Measurements from ENCODE around the gene SHOC2.

DNA sequence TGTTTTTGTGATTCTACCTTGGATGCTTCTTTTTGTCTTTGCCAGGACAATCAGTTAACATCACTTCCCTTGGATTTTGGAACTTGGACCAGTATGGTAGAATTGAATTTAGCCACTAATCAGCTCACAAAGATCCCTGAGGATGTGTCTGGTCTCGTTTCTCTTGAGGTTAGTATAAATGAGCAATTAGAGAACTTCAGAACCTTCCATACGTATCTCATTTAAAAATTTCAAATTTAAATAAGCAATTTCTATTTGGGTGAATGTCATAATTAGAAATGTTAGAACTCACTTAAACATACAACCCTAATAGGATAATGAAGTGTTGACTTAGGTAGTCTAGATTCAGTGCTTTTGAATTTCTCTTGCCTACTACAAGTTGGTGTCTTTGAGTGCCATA, 88.1 kb downstream of the SHOC2 start:
- TF ChIP-seq, protein P1, sequence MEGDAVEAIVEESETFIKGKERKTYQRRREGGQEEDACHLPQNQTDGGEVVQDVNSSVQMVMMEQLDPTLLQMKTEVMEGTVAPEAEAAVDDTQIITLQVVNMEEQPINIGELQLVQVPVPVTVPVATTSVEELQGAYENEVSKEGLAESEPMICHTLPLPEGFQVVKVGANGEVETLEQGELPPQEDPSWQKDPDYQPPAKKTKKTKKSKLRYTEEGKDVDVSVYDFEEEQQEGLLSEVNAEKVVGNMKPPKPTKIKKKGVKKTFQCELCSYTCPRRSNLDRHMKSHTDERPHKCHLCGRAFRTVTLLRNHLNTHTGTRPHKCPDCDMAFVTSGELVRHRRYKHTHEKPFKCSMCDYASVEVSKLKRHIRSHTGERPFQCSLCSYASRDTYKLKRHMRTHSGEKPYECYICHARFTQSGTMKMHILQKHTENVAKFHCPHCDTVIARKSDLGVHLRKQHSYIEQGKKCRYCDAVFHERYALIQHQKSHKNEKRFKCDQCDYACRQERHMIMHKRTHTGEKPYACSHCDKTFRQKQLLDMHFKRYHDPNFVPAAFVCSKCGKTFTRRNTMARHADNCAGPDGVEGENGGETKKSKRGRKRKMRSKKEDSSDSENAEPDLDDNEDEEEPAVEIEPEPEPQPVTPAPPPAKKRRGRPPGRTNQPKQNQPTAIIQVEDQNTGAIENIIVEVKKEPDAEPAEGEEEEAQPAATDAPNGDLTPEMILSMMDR (conservative IDR thresholded peaks at IDR 0.05 in 1 of 2, IDR thresholded peaks at IDR 0.05 in 1 of 2; ENCODE audit: low read depth in 1 of 2, low read length in 2 of 2), result no peak
- TF ChIP-seq EZH2 (IDR thresholded peaks at IDR 0.05; ENCODE audit: low read length, missing control alignments), result no peak
